Measurements from ENCODE around the gene ATAD1.
"Not testable (repeated sequence)": the region's sequence is repeated elsewhere in the genome, so short reads cannot be mapped to it uniquely, and the experiment has no call there.

ATAD1 gene

DNA sequence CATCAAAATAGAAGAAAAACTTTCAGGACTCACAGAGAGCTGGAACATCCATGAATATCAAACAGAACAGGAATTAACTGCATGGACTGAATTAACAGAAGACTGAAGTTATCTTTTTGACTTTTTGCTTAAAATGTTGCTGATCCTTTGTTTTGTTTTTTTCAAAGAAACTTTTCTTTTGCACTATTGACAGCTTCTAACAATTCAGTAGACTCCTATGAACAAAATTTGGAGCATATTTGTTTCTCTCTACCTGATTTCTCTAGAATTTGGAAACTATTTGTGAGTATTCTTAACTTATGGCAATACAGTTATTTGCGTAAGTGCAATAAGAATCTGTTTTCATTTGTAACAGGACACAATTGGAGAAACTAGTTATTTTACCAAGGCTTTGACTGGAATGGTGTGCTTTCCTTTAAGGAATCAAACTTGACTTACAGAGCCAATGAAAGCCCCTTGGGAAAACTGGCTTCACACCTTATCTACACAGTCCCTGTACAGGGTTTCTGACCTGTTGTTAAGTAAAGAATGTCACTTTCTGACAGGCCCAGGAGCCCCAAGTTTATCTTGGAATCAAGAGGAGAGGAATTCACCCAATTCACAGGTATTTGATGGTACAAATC lies 16.1 kb downstream of the ATAD1 start:
- DNase-seq = not testable (repeated sequence)

DNA sequence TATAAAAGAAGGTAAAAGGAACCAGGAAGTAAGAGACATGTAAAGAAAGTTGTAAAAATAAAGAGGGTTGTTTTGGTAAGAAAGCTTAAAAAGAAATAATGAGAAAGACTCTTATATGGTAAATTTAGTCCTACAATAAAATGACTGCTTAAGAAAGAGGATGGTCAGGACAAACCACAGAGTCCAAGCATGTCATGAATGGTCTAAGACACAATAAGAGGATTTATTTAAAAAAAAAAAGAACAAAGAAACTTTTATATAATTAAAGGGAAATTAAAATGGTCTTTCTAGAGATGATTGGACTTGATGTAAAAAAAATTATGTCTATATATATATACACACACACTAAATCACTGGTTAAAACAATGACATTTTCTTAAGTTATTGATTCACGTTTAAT lies 18.2 kb downstream of the ATAD1 start:
- DNase-seq = no peak

DNA sequence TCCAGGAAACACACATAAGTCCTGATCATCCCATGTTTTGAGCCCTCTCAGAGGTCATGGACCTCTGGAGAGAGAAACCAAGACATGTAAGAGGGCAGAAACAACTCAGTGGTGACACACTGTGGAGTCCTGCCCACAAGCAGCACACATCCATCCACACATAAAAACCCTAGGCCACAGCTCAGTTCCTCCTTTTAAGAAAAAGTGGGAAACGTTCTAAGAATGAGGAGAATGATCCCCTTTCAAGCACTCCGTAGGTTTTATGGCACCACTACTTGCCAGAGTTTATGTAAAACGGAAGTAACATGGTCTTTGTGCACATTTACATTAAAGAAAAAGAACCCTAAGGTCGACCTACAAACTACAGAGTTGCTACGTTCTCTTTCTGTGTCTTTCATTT lies 19.9 kb downstream of the ATAD1 start:
- no peak for DNase-seq

DNA sequence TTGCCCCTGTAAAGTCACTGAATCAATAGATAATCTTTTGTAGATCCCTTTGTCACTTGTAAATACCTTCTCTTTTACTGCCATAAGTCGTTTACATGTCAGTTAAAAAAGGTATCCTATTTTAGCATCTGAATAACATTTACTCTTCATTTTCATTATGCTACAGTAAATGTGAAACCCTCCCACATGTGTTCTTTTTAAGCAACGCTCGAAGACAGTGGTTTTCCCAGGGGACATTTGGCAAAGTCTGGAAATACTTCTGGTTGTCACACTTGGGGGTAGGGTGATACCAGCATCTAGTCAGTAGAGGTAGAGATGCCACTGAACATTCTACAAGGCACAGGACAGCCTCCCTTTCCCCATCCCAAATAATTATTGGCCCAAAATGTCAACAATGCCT lies 23.7 kb downstream of the ATAD1 start:
- no peak for DNase-seq

DNA sequence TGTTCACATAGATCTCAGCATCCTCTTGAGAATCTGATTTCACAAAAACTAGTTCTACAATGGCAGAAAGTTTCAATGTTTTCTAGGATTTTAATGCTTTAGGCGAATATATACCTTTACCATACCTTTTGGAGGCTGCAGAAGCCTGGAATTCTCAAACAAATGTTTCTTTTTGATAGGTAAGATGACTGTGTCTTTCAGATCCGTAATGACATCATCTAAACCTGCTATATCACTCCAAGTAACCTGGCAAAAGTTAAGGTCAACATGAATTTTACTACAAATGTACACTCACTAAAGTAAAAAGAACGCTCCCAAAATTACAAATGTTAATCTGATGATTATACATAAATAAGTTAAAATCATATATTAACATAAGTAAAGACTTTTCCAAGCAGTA lies 27.8 kb downstream of the ATAD1 start:
- DNase-seq = no peak

DNA sequence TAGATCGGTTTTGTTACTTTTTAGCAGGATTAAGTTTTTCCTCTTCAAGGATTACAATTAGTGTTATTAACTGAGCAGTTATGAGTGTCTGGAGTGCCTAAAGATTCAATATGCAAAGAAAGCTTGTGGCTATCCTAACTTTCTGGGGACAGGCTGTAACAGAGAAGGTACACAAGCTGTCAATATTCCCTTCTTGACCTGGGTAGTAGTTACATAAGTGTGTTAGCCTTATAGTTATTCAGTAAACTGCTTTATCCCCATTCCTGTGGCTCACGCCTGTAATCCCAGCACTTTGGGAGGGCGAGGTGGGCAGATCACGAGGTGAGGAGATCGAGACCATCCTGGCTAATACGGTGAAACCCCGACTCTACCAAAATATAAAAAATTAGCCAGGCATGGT lies 31.6 kb downstream of the ATAD1 start:
- DNase-seq = no peak

DNA sequence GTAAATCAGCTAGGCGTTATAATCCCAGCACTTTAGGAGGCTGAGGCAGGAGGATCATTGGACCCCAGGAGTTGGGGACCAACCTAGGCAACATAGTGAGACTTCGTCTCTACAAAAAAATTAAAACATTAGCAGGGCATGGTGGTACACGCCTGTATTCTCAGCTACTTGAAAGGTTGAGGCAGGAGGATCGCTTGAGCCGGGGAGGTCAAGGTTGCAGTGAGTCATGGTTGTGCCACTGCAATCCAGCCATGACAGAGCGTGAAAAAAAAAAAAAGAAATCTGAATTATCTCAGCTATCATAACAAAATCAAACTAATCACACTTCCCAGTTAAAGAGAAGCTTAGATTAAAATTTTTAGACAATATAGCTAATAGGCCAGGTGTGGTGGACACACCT lies 35.3 kb downstream of the ATAD1 start:
- no peak for DNase-seq

DNA sequence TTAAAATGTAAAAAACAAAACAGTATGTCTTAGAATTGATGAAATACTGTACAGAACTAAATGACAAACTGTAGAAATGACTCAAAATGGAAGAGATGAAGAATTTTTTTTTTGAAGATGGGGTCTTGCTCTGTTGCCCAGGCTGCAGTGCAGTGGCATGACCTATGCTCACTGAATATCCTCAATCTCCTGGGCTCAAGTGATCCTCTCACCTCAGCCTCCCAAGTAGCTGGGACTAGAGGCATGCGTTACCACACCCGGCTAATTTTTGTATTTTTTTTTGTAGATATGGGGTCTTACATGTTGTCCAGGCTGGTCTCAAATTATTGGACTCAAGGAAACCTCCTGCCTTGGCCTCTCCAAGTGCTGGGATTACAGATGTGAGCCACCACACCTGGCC lies 36.5 kb downstream of the ATAD1 start:
- DNase-seq = no peak

DNA sequence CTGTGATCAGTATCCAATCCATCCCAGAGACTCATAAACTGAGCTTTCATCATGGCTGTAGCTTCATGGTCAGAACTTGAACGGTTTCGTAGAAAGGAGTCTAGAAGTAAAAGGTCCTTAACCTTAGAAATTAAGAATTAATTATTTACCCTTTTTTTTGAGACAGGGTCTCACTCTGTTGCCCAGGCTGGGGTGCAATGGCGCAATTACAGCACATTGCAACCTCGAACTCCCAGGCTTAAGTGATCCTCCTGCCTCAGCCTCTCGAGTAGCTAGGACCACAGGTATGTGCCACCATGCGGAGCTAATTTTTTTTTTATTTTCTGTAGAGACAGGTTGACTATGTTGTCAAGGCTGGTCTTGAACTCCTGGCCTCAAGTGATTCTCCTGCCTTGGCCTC lies 41.7 kb downstream of the ATAD1 start:
- no peak for DNase-seq

DNA sequence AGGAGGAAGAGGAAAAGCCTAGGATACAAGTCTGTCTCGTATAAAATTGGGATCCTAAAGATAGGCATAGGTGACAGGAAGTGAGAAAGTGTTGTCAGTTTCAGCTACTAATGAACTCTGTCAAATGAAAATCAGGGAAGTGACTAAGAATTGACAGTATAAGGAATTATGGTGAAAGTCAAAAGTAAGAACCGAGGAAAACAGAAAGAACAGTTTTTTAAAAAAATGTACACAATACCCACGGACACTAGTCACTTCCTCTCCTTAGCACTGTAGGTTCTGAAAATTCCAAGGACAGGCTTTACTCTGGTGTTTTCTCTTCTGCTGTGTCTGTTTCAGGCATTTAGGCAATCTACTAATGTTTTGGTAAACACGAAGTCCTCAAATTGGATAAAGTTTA lies 42.3 kb downstream of the ATAD1 start:
- DNase-seq = no peak

DNA sequence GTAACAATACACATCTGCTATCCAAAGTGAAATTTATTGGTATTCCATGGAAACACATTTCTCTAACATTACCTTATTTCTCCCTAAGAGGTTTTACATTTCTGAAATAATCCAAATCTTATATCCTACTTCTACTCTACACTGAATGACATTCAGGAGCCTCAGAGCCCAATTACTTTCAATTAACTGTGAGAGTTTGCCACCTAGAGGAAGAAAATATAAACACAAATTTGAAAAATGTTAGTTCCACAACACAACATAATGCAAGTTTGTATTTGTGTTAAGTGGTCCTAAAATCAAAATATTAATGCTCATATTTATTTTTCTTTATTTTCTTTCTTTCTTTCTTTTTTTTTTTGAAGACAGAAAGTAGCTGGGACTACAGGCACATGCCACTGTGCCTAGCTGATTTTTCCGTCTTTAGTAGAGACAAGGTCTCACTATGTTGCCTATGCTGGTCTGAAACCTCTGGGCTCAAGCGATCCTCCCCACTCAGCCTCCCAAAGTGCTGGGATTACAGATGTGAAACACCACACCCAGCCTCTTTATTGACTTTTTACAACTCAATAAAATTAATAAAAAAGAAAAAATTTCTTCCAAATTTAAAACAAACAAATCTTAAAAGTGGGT lies 46.0 kb downstream of the ATAD1 start:
- no peak for DNase-seq

DNA sequence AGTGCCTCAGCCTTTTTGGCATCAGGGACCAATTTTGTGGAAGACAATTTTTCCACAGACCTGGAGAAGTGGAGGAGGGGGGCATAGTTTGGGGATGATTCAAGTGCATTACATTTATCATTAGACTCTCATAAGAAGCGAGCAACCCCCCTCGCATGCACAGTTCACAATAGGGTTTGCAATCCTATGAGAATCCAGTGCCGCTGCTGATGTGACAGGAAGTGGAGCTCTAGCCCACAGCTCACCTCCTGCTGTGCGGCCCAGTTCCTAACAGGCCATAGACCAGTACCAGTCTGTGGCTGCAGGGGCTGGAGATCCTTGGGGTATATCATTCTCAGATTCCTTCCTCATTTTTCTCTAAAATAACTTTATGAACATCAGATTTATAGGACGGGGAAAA lies 50.8 kb downstream of the ATAD1 start:
- no peak for DNase-seq

DNA sequence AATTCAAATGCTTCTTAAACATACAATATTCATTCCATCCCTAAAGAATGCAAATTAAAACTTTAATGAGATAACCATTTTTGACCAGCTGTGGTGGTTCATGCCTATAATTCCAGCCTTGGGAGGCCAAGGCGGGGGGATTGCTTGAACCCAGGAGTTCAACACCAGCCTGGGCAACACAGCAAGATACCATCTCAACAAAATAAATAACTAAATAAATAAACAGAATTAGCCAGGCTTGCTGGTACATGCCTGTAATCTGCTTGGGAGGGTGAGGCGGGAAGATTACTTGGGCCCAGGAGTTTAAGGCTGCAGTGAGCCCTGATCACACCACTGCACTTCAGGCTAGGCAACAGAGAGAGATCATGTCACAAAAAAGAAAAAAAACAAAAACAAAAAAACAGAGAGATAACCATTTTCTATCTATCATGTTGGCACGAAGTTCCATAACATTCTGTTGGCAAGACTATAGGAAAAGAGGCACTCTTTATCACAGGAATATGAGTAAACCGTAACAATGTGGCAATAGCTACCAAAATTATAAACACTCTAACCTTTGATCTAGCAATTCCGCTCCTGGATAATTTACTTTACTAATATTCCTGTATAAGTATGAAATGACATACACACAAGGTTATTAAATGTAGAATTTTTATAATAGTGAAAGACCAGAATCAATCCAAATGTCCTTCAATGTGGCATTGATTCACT lies 52.2 kb downstream of the ATAD1 start:
- DNase-seq = no peak

DNA sequence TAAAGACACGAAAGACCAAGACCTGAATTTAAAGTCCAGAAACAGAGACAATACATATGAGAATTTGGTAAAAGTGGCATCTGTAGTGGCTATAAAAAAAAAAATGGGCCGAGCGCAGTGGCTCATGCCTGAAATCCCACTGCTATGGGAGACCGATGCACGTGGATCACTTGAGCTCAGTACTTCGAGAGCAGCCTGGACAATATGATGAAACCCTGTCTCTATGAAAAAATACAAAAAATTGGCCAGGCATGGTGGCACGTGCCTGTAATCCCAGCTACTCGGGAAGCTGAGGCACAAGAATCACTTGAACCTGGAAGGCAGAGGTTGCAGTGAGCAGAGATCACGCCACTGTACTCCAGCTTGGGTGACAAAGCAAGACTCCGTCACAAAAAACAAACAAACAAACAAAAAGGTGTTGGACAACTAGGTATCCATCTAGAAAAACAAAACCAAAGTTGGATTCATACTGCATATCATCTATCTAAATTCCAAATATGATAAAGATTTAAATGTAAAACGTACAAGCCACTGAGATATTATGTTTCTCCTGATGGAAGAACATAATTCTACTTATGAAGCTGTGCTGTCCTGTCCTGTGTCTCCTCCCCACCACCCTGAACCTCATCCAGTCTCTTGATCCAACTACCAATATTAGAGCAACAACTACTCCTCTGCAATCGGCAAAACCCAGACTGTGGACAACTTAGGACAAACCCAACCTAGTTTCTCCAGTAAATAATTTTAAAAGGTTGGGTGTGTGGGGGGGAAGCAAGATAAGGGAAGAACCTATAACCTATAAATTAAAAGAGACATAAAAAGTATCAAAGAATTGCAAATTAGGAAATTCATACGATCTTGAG lies 53.7 kb downstream of the ATAD1 start:
- no peak for DNase-seq

DNA sequence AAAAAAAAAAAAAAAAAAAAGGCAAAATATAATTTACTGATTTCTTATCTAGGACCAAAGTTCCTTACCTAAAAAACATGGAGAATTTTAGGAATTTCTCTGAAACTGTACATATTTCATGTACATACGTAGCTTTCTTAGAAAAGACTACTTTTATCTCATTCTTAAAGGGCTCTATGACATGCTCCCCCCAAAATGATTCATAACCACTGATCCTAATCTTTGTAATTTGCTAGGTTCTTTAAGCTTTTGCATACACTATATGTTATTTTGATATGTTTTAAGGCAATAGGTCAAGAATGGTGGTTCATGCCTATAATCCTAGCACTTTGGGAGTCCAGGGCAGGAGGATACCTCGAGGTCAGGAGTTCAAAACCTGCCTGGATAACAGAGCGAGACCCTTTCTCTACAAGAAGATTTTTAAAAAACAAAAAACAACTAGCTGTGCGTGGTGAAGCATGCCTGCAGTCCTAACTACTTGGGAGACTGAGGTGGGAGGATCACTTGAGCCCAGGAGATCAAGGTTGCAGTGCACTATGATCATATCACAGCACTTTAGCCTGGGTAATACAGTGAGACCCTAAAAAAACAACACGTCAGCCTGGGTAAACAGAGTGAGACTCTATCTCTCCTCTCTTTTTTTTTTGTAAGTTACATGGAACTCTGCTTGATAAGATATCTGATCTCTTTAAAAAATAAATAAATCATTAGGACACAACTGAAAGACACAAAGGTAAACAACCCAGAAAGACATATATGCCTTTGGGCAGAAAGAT lies 54.8 kb downstream of the ATAD1 start:
- DNase-seq = no peak

DNA sequence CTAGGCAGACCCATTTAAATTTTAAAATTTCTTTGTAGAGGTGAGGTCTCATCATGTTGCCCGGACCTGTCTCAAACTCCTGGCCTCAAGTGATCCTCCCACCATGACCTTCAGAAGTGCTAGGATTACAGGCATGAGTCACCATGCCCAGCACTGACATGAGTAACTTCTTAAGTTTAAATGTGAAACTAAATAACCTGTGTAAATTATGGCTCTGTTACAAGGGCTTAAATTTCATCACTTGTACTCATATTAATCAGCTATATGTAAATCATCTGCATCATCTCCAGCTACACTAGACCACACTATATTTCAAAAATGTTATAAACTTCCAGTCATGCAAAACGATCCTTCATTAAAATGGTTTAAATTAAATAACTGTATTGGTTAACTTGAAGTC lies 56.1 kb downstream of the ATAD1 start:
- DNase-seq = no peak

DNA sequence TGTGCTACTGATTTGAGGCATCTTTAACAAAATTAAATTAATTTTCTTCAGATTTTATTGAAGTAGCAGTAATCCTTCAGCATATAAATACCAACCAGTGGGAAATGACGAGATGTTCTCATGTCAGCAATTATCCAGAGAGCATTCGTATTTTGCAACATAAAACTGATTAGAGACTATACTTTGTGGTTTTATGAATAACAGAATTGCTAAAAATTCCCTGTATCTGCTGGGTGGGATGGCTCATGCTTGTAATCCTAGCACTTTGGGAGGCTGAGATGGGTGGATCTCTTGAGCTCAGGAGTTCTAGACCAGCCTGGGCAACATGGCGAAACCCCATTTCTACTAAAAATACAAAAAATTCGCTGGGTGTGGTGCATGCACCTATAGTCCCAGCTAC lies 56.9 kb downstream of the ATAD1 start:
- DNase-seq = no peak

DNA sequence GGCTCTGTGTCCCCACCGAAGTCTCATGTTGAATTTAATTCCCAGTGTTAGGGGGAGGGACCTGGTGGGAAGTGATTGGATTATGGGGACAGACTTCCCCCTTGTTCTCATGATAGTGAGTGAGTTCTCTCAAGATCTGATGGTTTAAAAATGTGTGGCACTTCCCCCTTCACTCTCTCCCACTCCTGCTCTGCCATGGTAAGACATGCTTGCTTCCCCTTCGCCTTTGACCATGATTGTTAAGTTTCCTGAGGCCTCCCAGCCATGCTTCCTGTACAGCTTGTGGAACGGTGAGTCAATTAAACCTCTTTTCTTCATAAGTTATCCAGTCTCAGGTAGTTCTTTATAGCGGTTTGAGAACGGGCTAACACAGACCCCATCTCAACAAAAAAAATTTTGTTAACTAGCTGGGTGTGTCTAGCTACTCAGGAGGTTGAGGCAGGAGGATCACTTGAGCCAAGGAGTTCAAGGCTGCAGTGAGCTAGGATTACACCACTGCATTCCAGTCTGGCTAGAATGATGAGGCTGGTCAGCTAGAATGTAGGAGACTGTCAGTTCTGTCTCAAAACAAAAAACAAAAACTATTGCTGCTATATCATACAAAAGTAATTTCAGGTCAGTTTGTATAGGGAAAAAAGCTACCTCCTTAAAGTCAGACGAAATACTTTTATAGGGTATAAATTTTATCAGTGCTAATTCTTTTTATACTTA lies 57.7 kb downstream of the ATAD1 start:
- DNase-seq = no peak

DNA sequence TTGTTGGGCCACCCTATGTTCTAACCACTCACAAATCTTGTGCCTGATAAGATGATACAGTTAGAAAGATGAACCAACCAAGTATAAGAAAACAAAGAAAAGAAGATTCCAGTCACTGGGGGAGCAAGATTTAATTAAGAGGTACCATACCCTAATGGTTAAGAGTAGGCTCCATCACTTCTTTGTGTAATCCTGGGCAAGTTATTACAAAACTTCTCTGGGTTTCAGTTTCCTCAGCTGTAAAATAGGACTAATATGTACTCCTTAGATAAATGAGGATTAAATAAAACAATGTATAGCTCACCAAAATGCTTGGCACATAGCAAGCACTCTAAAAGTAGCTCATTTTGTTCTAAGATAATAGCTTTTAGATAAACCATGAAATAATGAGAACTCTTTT lies 58.5 kb downstream of the ATAD1 start:
- DNase-seq = no peak

DNA sequence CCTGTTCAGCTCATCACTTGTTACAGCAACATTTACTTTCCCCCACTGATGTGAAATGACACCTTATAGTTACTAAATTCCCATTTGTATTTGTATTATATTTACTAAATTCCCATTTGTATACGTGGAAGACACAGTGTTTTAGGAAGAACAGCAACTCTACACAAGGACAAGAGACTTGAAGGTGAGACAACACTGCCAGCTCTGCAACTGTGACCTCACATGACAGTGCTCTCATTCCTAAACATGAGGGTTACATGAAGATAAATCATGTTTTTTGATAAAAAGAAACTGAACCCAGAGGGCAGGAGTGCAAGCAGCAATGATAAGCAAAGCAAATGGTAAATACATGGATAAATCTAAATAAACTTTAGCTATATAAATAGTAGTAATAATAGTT lies 60.3 kb downstream of the ATAD1 start:
- DNase-seq = no peak

DNA sequence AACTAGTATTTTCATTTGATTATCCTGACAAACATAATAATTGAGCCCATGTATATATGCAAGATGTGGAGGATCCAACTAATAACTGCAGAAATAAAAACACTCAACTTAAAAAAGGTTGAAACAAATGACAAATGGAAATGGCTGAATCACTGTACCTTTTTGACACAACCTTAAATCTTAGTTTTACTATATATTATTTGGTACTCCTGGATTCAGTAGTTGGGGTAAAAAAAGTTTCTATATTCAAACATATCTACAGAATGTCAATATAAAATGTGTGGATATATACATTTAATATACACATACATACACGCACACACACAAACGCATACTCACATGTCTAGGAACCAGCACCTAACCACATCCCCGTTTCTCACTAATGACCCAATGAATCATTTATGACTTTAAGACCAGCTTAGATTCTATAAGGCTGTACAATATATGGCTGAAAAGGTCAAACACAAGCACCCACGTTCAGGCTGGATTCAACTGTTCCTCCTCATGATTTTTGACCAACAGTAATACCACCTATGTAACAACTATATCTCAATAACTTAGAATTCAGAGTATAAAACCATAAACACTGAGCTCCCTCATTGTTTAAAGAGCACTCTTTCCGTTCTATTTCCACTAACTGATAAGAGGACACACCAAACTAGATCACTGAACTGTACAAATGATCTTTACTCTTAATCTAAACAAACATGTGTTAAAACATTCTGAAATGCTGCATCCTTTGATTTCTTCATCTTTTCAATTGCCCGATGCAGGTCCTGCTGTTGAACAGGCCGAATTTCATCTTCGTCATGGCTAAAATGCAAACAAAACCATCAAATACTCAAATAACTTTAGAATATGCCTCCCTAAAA lies 63.8 kb downstream of the ATAD1 start:
- no peak for DNase-seq

All from activated effector memory CD4-positive, alpha-beta T cell treated with Interleukin-2 at 50 U/mL for 16 hours (primary cell).